Activated naive CD8-positive, alpha-beta T cell (primary cell): ENCODE data around the gene NOP10.
A peak's percentile ranks its signal among the peaks of the same experiment; 100 is the strongest.

Experiments used
- H3K27ac Mint-ChIP-seq: one replicate; pipeline ENCODE4 v1.8.0; 2021; ENCODE audit warnings: mixed read lengths
- H3K27me3 Mint-ChIP-seq: one replicate; pipeline ENCODE4 v1.8.0; 2021; ENCODE audit warnings: mixed read lengths
- H3K36me3 Mint-ChIP-seq: one replicate; pipeline ENCODE4 v1.8.0; 2021; ENCODE audit warnings: mixed read lengths
- H3K4me1 Mint-ChIP-seq: one replicate; pipeline ENCODE4 v1.8.0; 2021; ENCODE audit warnings: low read depth, mixed read lengths
- H3K4me3 Mint-ChIP-seq: one replicate; pipeline ENCODE4 v1.8.0; 2021; ENCODE audit warnings: mild to moderate bottlenecking, mixed read lengths
- H3K9me3 Mint-ChIP-seq: one replicate; pipeline ENCODE4 v1.8.0; 2021; ENCODE audit warnings: low read depth, mixed read lengths

Gene NOP10

DNA sequence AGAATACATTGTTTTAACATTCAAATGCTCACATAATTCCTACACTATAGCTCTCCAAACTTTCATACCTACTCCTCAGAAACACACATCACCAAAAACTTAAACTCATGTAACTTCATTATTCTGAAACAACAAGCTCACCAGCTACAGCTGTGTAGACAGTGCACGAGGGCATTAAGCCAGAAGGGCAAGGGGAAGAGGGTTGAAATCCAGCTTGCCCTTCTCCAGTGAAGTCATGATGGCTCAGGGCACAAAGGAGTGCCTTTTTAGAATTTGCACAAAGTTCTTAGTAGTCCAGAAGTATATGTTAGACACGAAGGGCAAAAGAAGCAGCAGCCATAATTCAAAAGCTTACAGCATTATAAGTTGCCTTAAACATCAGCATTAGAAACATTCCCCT lies 13.9 kb downstream of the NOP10 start:
- Mint-ChIP-seq H3K4me3 (peak overlapping the region; percentile 83), H3K27me3 (no peaks in the 10 kb centered on the region), H3K27ac (peak overlapping the region; percentile 99), H3K36me3 (no peaks in the 10 kb centered on the region), H3K9me3 (no peaks in the 10 kb centered on the region), H3K4me1 (peaks cover 85% of the 10 kb centered on the region)

- Mint-ChIP-seq H3K36me3 (peaks cover 2% of the 10 kb centered on the region), H3K27me3 (no peaks in the 10 kb centered on the region), H3K9me3 (no peaks in the 10 kb centered on the region), H3K27ac (peak overlapping the region; percentile 99), H3K4me1 (peaks cover 82% of the 10 kb centered on the region), H3K4me3 (peak overlapping the region; percentile 83)
Observed at GRCh38 chr15:34327906-34328305, 15.0 kb downstream of the NOP10 start.

DNA sequence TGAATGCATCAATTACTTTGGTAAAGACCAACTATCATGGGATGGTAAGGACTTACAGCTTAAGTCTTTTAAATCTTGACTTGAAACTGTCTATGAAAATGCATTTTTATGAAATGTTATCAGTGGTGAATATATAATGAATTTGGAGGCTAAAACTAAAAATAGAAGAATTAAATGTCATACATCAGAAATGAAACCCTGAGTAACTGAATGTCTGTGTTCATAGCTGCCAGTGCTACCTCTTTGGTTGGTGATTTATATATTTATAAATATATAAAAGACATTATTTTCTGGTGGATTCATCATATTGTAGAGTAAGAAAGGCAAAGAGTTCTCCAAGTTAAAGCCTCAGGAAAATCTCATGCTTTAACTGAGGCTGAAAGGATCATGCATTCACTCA lies 17.6 kb downstream of the NOP10 start:
- H3K4me3 Mint-ChIP-seq, result peak overlapping the region; percentile 40
- peaks cover 72% of the 10 kb centered on the region for H3K4me1 Mint-ChIP-seq
- H3K36me3 Mint-ChIP-seq, result peaks cover 3% of the 10 kb centered on the region
- H3K27me3 Mint-ChIP-seq, result no peaks in the 10 kb centered on the region
- peak overlapping the region; percentile 83 for H3K27ac Mint-ChIP-seq
- H3K9me3 Mint-ChIP-seq, result no peaks in the 10 kb centered on the region

DNA sequence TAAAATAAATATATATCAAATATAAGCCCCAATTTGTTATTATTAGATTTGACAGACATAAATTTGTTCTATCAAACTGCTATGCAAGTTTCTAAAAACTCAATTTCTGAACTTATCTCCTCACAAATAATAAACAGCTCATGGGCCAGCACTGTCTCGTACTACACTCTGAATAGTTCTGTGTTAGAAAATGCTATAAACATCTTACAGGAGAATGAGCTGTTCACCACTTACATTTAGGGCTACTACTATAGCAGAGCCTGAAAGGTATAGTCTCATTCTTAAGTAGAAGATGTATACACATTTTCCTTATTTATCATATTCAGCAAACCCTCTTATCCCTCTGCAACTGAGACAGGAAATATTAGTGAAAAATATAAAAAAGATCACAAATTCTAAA lies 18.0 kb downstream of the NOP10 start:
- Mint-ChIP-seq H3K4me1 (peaks cover 72% of the 10 kb centered on the region), H3K27ac (peak overlapping the region; percentile 75)

GRCh38 chr15:34323217-34323616 lies 19.7 kb downstream of the NOP10 start:
- H3K27me3 Mint-ChIP-seq, result no peaks in the 10 kb centered on the region
- H3K9me3 Mint-ChIP-seq, result no peaks in the 10 kb centered on the region
- peaks cover 69% of the 10 kb centered on the region for H3K4me1 Mint-ChIP-seq
- peaks cover 3% of the 10 kb centered on the region for H3K36me3 Mint-ChIP-seq
- no peak overlapping the region for H3K4me3 Mint-ChIP-seq
- peak overlapping the region; percentile 46 for H3K27ac Mint-ChIP-seq

More for the DNA sequence above, 18.0 kb downstream of the NOP10 start:
- no peaks in the 10 kb centered on the region for H3K27me3 Mint-ChIP-seq
- no peaks in the 10 kb centered on the region for H3K9me3 Mint-ChIP-seq
- H3K36me3 Mint-ChIP-seq, result peaks cover 3% of the 10 kb centered on the region
- H3K4me3 Mint-ChIP-seq, result peak overlapping the region; percentile 40

DNA sequence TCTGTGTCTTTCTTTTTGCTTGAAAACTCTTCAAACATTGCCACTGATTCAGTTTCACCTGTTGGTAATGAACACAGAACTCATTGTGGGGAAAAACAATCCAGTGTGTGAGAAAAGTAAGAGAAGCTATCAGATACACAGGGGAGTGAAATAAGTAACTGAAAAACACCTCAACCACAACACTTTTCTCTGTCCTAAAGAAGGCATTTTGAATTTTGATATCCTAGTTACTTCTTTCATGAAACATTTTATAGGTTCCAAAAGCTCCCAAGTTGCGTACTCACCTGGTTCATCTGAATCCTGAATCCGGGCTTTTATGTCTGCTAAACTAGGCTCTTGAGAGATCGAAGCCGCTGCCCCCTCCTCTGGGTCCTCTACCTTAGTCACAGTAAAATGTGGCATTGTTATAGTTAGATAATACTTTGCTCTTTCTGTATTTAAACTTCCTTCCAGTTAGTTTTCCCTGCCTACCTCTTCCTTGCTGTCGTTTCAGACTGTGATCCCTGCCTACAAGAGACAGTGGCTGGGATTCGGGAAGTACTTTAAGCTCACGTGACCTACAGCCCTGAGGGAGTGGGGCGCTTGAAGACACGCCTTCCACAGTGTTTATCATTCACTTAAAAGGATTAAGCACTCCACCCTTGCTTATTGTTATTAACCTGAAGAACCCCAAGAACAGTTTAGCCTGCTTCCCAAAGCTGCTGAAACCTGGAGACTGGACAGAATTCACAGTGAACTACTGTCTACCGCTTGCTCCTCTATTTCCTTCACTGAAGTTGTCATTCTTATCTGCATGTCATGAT lies 24.5 kb downstream of the NOP10 start:
- H3K27ac Mint-ChIP-seq, result peak overlapping the region; percentile 98
- no peaks in the 10 kb centered on the region for H3K27me3 Mint-ChIP-seq
- H3K36me3 Mint-ChIP-seq, result peaks cover 7% of the 10 kb centered on the region
- H3K4me1 Mint-ChIP-seq, result peaks cover 70% of the 10 kb centered on the region
- no peaks in the 10 kb centered on the region for H3K9me3 Mint-ChIP-seq
- H3K4me3 Mint-ChIP-seq, result peak overlapping the region; percentile 98

- Mint-ChIP-seq H3K4me3 (peak overlapping the region; percentile 60), H3K4me1 (peaks cover 68% of the 10 kb centered on the region), H3K36me3 (peaks cover 11% of the 10 kb centered on the region), H3K9me3 (no peaks in the 10 kb centered on the region), H3K27me3 (no peaks in the 10 kb centered on the region), H3K27ac (peak overlapping the region; percentile 80)
Observed at GRCh38 chr15:34314491-34315490, 28.1 kb downstream of the NOP10 start.

DNA sequence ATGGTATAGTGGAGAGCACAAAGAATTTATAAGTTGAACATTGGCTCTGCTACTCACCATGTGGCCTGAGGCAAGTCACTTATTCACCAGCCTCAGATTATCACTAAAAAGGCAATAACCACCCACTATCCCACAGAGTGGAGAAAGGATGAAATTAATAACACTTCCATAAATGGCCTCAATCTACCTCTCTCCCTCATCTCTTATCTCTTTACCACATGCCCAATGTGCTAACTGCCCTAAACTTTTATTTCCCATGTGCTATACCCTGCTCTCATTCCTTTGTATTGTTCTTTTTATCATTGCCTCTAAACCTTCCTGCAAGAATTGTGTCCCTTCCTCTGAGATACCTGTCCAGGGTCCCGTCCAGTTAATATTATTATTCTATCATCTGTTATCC lies 31.4 kb downstream of the NOP10 start:
- no peak overlapping the region for H3K4me3 Mint-ChIP-seq
- H3K4me1 Mint-ChIP-seq, result peaks cover 68% of the 10 kb centered on the region
- H3K9me3 Mint-ChIP-seq, result no peaks in the 10 kb centered on the region
- no peaks in the 10 kb centered on the region for H3K27me3 Mint-ChIP-seq
- peaks cover 16% of the 10 kb centered on the region for H3K36me3 Mint-ChIP-seq
- peak overlapping the region; percentile 36 for H3K27ac Mint-ChIP-seq

- peaks cover 74% of the 10 kb centered on the region for H3K4me1 Mint-ChIP-seq
- H3K27me3 Mint-ChIP-seq, result no peaks in the 10 kb centered on the region
- no peak overlapping the region for H3K27ac Mint-ChIP-seq
- H3K9me3 Mint-ChIP-seq, result no peaks in the 10 kb centered on the region
- no peak overlapping the region for H3K4me3 Mint-ChIP-seq
- H3K36me3 Mint-ChIP-seq, result peaks cover 29% of the 10 kb centered on the region
Observed at GRCh38 chr15:34304613-34305012, 38.3 kb downstream of the NOP10 start.

DNA sequence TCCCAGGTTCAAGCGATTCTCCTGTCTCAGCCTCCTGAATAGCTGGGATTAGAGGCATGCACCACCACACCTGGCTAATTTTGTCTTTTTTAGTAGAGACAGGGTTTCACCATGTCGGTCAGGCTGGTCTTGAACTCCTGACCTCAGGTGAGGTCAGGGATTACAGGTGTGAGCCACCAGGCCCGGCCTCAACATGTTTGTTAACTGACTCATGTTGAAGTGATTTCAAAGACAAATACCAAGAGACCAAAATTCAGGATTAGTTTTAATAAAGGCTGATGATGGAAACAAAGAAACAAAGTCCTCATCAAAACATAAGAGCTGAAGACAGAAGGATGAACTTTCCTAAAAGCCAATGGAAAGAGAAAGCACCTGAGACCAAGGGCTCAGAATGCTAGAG lies 41.9 kb downstream of the NOP10 start:
- no peak overlapping the region for H3K4me3 Mint-ChIP-seq
- peaks cover 77% of the 10 kb centered on the region for H3K4me1 Mint-ChIP-seq
- H3K27me3 Mint-ChIP-seq, result no peaks in the 10 kb centered on the region
- H3K36me3 Mint-ChIP-seq, result peaks cover 28% of the 10 kb centered on the region
- no peaks in the 10 kb centered on the region for H3K9me3 Mint-ChIP-seq
- H3K27ac Mint-ChIP-seq, result peak overlapping the region; percentile 50

DNA sequence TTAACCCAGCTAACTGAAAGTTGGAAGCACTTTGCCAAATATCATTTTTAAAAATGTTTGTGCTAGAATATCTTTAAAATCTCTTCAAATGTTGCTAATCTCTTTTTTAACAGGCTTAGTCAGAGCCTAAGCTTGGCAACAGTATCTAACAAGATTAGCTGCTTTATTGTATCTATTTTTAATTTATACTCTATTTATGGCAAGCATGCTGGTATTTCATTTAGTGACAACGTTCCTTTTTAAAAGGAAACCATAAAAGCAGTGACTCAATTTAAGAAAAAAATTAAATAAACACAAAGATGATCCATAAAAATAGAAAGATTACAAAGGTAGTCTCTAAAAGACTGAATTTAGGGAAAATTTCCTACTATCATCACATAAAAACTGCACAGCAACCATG lies 45.9 kb downstream of the NOP10 start:
- peak overlapping the region; percentile 66 for H3K27ac Mint-ChIP-seq
- no peaks in the 10 kb centered on the region for H3K9me3 Mint-ChIP-seq
- H3K27me3 Mint-ChIP-seq, result no peaks in the 10 kb centered on the region
- peaks cover 65% of the 10 kb centered on the region for H3K4me1 Mint-ChIP-seq
- H3K4me3 Mint-ChIP-seq, result no peak overlapping the region
- peaks cover 21% of the 10 kb centered on the region for H3K36me3 Mint-ChIP-seq

GRCh38 chr15:34292621-34293020 lies 50.3 kb downstream of the NOP10 start:
- no peaks in the 10 kb centered on the region for H3K27me3 Mint-ChIP-seq

More at GRCh38 chr15:34292621-34293020, 50.3 kb downstream of the NOP10 start:
- Mint-ChIP-seq H3K9me3 (no peaks in the 10 kb centered on the region), H3K36me3 (peaks cover 16% of the 10 kb centered on the region), H3K4me1 (peaks cover 39% of the 10 kb centered on the region), H3K27ac (no peak overlapping the region), H3K4me3 (no peak overlapping the region)
